GM23248 (cell line): ENCODE measurements around the gene ZCCHC24. TPM values are rescaled to one million over a fixed set of nuclear protein-coding genes. Genes with fewer than 3 reads are reported as not detected.

Source experiments
- DNase-seq: peaks from one replicate; pipeline ENCODE4 v3.0.0-alpha.2; 2015
- H2AFZ ChIP-seq: fragments of 200-600 bp; sonication (generic); 2 replicates; pipeline ENCODE4 v1.6.1; 2016; ENCODE audit warnings: antibody characterized with exemption
- H3F3A ChIP-seq: fragments of 200-600 bp; sonication (generic); 2 replicates; pipeline ENCODE4 v1.6.1; 2016; ENCODE audit warnings: mild to moderate bottlenecking, antibody characterized with exemption, mixed run types; ENCODE audit not compliant: insufficient read depth
- H3K27ac ChIP-seq: fragments of 200-600 bp; sonication (generic); 2 replicates; pipeline ENCODE4 v1.5.1; 2016; ENCODE audit warnings: mild to moderate bottlenecking
- H3K27me3 ChIP-seq: fragments of 200-600 bp; sonication (generic); replicated peaks from 2 replicates; pipeline ENCODE4 v1.6.1; 2016; ENCODE audit warnings: mild to moderate bottlenecking; ENCODE audit not compliant: insufficient read depth
- H3K36me3 ChIP-seq: fragments of 200-600 bp; sonication (generic); 2 replicates; pipeline ENCODE4 v1.6.1; 2016; ENCODE audit warnings: low read depth, mild to moderate bottlenecking
- H3K4me1 ChIP-seq: fragments of 200-600 bp; sonication (generic); 2 replicates; pipeline ENCODE4 v1.6.1; 2016; ENCODE audit warnings: mild to moderate bottlenecking; ENCODE audit not compliant: insufficient read depth
- H3K4me2 ChIP-seq: fragments of 200-600 bp; sonication (generic); one replicate; pipeline ENCODE4 v1.6.1; 2016; ENCODE audit warnings: mild to moderate bottlenecking; ENCODE audit not compliant: unreplicated experiment
- H3K4me3 ChIP-seq: fragments of 200-600 bp; sonication (generic); 2 replicates; pipeline ENCODE4 v1.5.1; 2016; ENCODE audit warnings: mild to moderate bottlenecking
- H3K79me2 ChIP-seq: fragments of 200-600 bp; sonication (generic); 2 replicates; pipeline ENCODE4 v1.6.1; 2016; ENCODE audit warnings: mild to moderate bottlenecking; ENCODE audit not compliant: insufficient read depth
- H3K9ac ChIP-seq: fragments of 200-600 bp; sonication (generic); 2 replicates; pipeline ENCODE4 v1.6.1; 2016; ENCODE audit warnings: mild to moderate bottlenecking
- H3K9me2 ChIP-seq: fragments of 200-600 bp; sonication (generic); 2 replicates; pipeline ENCODE4 v1.6.1; 2016; ENCODE audit warnings: mixed run types, mild to moderate bottlenecking, moderate library complexity; ENCODE audit not compliant: insufficient read depth
- H3K9me3 ChIP-seq: fragments of 200-600 bp; sonication (generic); one replicate; pipeline ENCODE4 v1.6.1; 2017; ENCODE audit warnings: low read depth
- H4K20me1 ChIP-seq: fragments of 200-600 bp; sonication (generic); 2 replicates; pipeline ENCODE4 v1.6.0; 2016; ENCODE audit not compliant: insufficient read depth
- EZH2 ChIP-seq: fragments of 200-600 bp; sonication (generic); IDR thresholded peaks from 2 replicates; pipeline ENCODE4 v1.6.1; 2018; ENCODE audit warnings: antibody characterized with exemption, mild to moderate bottlenecking; ENCODE audit not compliant: insufficient read depth, poor library complexity, severe bottlenecking
- EZH2phosphoT487 ChIP-seq: fragments of 200-600 bp; sonication (generic); IDR thresholded peaks from 2 replicates; pipeline ENCODE4 v1.6.1; 2018; ENCODE audit warnings: antibody characterized with exemption, moderate library complexity, mild to moderate bottlenecking, low read depth; ENCODE audit not compliant: insufficient read depth
- WGBS, 2 experiments: methylation state at CpG; one replicate each; pipeline ENCODE4 v1.1.6; 2015 to 2017; ENCODE audit warnings: low lambda C conversion rate in 2 of 2, low coverage in 1 of 2; ENCODE audit errors: missing lambda C conversion rate in 2 of 2; 5-methylcytosine and 5-hydroxymethylcytosine counted together
- in situ Hi-C: fragments of 300-500 bp; cut with MboI; formaldehyde crosslinking; loops from 2 replicates; pipeline ENCODE4 v1.15.0; 2020
- polyA plus RNA-seq: library from polyadenylated mRNA; unstranded; fragments of >200 nt; fragmentation: Nextera tagmentation; extraction: Ambion mirVana; gene quantifications from 2 replicates; pipeline ENCODE4 v1.2.1, GENCODE V29; 2016
- total RNA-seq: library from RNA; depleted of rRNA; stranded (reverse); fragments of >200 nt; shearing (Covaris generic); gene quantifications from 2 replicates; pipeline ENCODE4 v1.2.3, GENCODE V29; 2014

The ZCCHC24 gene
- total and polyA plus RNA-seq, 2 experiments from 2014 or later, result 29.3 to 30.3 TPM

DNA sequence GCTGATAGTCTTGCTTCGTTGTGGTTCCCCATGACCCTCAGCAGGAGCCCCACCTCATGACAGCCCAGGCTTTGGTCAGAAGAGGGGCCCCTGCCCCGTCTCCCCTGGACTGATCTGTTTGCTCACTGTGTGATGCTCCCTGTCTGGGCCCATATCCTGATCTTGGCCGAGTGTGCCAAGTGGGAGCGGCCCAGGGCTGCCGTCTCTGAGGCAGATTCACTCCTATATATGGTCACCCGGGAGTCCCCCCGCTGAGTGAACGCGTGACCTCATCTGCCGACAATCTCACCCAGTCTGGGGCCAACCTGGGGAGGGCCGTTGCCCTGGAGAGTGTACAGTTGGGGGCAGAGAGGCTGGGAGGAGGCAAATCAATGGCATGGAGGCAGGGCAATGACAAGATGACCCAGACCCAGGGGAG is 63.6 kb downstream of the ZCCHC24 start:
- TF ChIP-seq EZH2 (no peak), EZH2phosphoT487 (no peak)
- H3K9ac ChIP-seq, result peak overlapping the region; percentile 67
- no peak overlapping the region for H3K4me3 ChIP-seq
- peak overlapping the region; percentile 32 for H3K4me2 ChIP-seq
- H3K27ac ChIP-seq, result peak overlapping the region; percentile 60
- 3 to 4% methylated on average over 11 of the region's 11 CpGs for WGBS, 2 experiments
- H2AFZ ChIP-seq, result no peak overlapping the region
- in situ Hi-C loops, result no loop called here
- no peaks in the 10 kb centered on the region for H3K27me3 ChIP-seq
- H4K20me1 ChIP-seq, result no peaks in the 10 kb centered on the region
- peak; percentile 93 for DNase-seq
- no peaks in the 10 kb centered on the region for H3K9me3 ChIP-seq
- H3F3A ChIP-seq, result peaks cover 13% of the 10 kb centered on the region
- peaks cover 39% of the 10 kb centered on the region for H3K4me1 ChIP-seq
- H3K36me3 ChIP-seq, result no peaks in the 10 kb centered on the region
- no peaks in the 10 kb centered on the region for H3K9me2 ChIP-seq
- H3K79me2 ChIP-seq, result no peaks in the 10 kb centered on the region

DNA sequence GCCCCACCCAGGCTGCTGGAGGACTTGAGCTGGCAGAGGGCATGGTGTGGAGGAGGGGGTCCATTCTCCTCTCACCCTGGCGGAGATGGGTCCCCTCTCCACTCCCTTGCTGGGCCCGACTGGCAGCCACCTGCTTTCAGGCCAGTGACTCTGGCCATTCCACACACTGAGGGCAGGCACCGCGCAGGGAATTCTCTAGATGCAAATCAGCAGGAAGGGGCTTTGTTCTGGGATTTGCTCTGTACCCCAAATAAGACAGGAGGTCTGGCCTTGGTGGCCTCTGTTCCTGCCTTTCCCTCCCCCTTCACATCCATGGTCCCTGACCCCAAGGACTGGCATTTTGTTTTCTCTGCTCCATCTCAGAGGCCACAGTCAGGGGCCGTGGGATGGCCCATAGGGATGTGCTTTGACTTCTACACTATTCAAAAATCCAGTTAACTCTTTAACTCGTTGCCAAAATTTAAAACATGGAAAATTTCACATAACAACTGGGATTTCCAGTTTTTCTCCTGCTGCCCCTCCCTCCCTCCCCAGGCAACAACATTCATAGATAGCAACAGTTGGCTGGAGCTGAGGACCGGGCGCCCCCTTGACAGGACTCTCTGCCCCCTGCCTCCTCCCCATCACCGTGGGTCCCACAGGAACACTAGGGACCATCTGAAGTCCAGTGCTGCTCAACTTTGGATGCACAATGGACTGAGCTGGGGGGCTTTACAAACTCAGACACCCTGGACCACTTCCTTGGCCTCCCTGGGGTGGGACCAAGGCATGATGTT is 64.3 kb downstream of the ZCCHC24 start:
- no peaks in the 10 kb centered on the region for H4K20me1 ChIP-seq
- H3F3A ChIP-seq, result peaks cover 13% of the 10 kb centered on the region
- TF ChIP-seq EZH2phosphoT487 (no peak), EZH2 (no peak)
- WGBS, 2 experiments, result 42 to 44% methylated on average over 9 of the region's 9 CpGs
- H3K9me2 ChIP-seq, result no peaks in the 10 kb centered on the region
- H3K36me3 ChIP-seq, result no peaks in the 10 kb centered on the region
- no peak overlapping the region for H3K4me3 ChIP-seq
- in situ Hi-C loops, result no loop called here
- H3K4me2 ChIP-seq, result peak overlapping the region; percentile 32
- peaks cover 39% of the 10 kb centered on the region for H3K4me1 ChIP-seq
- H3K27me3 ChIP-seq, result no peaks in the 10 kb centered on the region
- peak overlapping the region; percentile 67 for H3K9ac ChIP-seq
- H3K79me2 ChIP-seq, result no peaks in the 10 kb centered on the region
- H2AFZ ChIP-seq, result no peak overlapping the region
- no peaks in the 10 kb centered on the region for H3K9me3 ChIP-seq
- H3K27ac ChIP-seq, result peak overlapping the region; percentile 68
- peak; percentile 44 for DNase-seq

DNA sequence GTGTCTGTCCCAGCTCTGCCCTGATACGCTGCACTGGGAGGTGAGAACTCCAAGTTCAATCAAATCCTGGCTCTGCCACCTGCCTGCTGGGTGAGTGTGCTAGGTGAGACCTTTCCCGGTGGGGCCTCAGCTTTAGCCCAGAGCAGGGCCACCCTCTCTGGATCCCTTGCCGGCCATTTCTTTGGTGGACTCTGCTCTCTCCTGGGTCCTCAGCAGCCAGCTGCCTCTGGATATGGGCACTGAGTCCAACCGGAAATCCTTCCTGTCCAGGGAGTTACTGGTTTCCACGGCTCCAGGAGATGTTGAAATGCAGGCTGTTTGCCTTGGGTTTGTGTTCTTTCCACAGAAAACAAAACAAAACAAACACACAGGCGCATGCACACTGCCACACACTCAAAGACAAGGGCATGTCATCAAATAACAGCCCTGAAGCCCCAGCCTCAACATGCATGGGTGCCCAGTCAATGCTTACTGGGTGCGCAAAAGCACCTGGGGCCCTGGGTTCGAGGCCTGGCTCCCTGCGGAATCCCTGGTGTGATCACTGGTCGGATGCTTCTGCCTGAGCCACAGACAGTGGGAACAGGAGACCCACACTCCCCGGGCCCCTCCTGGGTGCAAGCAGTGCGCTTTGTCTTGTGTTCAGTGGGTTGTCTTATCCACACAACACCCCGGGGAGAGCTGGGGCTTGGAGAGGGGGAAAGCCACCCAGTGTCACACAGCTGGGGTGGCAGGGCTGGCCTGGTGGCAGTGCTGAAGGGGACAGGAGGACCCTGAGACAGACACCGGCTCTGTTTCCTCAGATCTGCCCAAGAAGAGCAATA is 65.1 kb downstream of the ZCCHC24 start:
- WGBS, 2 experiments, result 37 to 42% methylated on average over 13 to 14 of the region's 14 CpGs
- H3K9me3 ChIP-seq, result no peaks in the 10 kb centered on the region
- no peaks in the 10 kb centered on the region for H3K9me2 ChIP-seq
- no peaks in the 10 kb centered on the region for H4K20me1 ChIP-seq
- H3K4me3 ChIP-seq, result no peak overlapping the region
- no peaks in the 10 kb centered on the region for H3K27me3 ChIP-seq
- H3K79me2 ChIP-seq, result no peaks in the 10 kb centered on the region
- peak; percentile 88 for DNase-seq
- H3K4me1 ChIP-seq, result peaks cover 39% of the 10 kb centered on the region
- H3F3A ChIP-seq, result peaks cover 13% of the 10 kb centered on the region
- no peaks in the 10 kb centered on the region for H3K36me3 ChIP-seq
- in situ Hi-C loops, result no loop called here
- peak overlapping the region; percentile 69 for H3K4me2 ChIP-seq
- H3K27ac ChIP-seq, result peak overlapping the region; percentile 68
- H3K9ac ChIP-seq, result peak overlapping the region; percentile 67
- H2AFZ ChIP-seq, result 0 out of 2 replicates have a peak overlapping the region, but pooled peaks have one; percentile 32
- TF ChIP-seq EZH2, result no peak
- no peak for TF ChIP-seq EZH2phosphoT487

DNA sequence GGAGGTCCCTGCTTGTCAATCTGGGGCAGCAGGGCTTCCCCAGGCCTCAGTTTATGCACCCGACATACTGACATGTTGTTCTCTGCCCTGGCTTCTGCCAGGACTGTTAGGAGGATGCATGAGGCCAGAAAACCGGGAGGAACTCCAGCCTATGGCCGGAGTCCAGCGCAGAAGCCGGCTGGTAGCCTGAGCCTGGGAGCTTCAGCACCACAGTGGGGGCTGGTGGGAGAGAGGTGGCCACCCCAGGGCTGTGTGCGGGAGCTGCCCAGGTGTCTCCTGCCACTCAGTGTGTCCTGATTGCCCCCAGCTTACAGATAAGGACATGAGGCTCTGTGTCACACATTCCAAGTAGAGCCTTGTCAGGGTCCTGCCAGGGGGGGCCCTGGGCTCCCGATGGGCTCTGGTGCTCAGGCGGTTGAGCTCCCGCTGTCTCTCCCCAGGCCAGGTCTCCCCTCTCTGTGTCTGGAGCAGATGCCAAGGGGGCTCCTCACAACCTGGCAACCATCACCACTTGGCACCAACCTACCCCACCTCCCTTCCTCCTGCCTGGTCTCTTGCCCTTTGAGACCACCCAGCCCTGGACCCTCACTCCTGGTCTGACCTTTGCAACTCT is 65.8 kb downstream of the ZCCHC24 start:
- H3K9me2 ChIP-seq, result no peaks in the 10 kb centered on the region
- H3K4me2 ChIP-seq, result peak overlapping the region; percentile 69
- peak; percentile 52 for DNase-seq
- H3K9ac ChIP-seq, result peak overlapping the region; percentile 67
- H3K27ac ChIP-seq, result peak overlapping the region; percentile 68
- H3K4me1 ChIP-seq, result peaks cover 42% of the 10 kb centered on the region
- WGBS, 2 experiments, result 13 to 15% methylated on average over 9 of the region's 9 CpGs
- no peaks in the 10 kb centered on the region for H3K27me3 ChIP-seq
- no peaks in the 10 kb centered on the region for H4K20me1 ChIP-seq
- H3K9me3 ChIP-seq, result no peaks in the 10 kb centered on the region
- TF ChIP-seq EZH2phosphoT487 (no peak), EZH2 (no peak)
- no peaks in the 10 kb centered on the region for H3K36me3 ChIP-seq
- no peak overlapping the region for H3K4me3 ChIP-seq
- H3F3A ChIP-seq, result peaks cover 13% of the 10 kb centered on the region
- H2AFZ ChIP-seq, result 0 out of 2 replicates have a peak overlapping the region, but pooled peaks have one; percentile 32
- in situ Hi-C loops, result no loop called here
- no peaks in the 10 kb centered on the region for H3K79me2 ChIP-seq
